ENCODE measurements around the gene PTCH2.

PTCH2 gene, protein sequence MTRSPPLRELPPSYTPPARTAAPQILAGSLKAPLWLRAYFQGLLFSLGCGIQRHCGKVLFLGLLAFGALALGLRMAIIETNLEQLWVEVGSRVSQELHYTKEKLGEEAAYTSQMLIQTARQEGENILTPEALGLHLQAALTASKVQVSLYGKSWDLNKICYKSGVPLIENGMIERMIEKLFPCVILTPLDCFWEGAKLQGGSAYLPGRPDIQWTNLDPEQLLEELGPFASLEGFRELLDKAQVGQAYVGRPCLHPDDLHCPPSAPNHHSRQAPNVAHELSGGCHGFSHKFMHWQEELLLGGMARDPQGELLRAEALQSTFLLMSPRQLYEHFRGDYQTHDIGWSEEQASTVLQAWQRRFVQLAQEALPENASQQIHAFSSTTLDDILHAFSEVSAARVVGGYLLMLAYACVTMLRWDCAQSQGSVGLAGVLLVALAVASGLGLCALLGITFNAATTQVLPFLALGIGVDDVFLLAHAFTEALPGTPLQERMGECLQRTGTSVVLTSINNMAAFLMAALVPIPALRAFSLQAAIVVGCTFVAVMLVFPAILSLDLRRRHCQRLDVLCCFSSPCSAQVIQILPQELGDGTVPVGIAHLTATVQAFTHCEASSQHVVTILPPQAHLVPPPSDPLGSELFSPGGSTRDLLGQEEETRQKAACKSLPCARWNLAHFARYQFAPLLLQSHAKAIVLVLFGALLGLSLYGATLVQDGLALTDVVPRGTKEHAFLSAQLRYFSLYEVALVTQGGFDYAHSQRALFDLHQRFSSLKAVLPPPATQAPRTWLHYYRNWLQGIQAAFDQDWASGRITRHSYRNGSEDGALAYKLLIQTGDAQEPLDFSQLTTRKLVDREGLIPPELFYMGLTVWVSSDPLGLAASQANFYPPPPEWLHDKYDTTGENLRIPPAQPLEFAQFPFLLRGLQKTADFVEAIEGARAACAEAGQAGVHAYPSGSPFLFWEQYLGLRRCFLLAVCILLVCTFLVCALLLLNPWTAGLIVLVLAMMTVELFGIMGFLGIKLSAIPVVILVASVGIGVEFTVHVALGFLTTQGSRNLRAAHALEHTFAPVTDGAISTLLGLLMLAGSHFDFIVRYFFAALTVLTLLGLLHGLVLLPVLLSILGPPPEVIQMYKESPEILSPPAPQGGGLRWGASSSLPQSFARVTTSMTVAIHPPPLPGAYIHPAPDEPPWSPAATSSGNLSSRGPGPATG

DNA sequence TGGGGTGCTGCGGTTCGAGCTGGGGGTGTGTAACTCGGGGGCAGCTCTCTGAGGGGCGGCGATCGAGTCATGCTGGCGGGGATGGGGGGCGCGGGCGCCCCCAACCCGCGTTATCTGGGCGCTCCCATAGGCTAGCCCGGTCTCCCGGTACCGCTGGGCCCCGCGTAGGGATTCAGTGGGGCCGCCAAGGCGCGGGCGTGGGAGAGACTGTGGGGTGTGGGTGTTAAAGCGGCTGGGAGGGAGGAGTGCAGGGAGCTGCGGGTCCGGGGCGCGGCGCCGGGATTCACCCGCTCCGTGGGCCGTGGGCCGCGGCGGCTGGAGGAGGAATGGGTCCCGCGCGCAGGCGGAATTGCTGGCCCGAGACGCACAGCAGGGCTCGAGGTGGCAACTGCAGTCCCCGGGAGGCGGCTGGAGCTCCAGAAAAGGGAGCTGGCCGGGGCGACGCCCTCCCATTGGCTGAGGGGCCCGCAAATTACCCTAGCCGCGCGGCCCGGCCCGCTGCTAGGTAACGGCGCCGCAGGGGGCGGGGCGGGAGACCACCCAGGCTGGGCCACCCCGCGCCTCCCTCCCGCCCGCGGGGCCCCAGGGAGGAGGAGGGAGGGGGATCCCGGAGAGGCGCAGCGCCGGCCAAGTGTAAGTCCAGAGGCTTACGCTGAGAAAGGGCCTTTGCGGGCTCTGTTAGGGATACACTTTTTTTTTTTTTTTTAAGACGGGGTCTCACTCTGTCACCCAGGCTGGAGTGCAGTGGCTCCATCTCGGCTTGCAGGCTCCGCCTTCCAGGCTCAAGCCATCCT, at the start of gene PTCH2:
PTCH2 (minus strand) TSS at position 392 of the 794 bp plus-strand sequence; CDS start at position 71, 321 bp downstream.
- DNase-seq (ENCODE audit: low read depth in 2 of 2) = no peak

DNA sequence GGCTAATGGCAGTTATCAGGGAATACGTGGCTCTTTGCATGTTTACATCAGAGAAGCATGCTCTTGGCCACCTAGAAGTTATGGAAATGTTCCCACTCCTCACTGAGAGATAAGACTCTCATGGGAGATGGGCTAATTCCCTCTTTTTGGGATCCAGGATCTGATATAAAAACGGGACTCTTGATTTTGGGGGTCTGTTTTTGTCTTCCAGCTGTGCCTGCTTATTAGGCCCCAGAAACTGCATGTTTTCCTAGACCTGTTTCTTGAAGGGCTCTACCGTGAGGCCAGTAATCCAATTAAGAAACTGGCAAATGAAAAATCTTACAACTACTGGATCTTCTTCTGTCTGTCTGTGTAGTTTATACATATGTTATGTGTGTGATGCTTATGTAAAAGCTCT, 47.0 kb upstream of the PTCH2 start:
- no peak for DNase-seq (ENCODE audit: low read depth in 2 of 2)

DNA sequence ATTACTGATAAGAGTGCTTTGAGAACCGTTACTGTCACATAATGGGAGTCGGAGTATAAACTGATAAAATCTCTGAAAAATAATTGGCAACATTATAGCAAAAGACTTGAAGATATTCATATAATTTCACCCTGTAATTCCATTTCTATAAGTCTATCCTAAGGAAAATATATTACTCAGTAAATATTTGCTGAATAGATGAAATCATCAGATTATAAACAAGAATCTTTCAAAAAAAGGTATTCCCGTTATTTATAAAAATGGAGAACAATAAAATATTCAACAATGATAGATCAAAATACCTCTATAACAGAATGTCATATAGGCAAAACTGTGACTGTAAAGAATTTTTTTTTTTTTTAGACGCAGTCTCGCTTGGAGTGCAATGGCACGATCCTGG, 42.4 kb upstream of the PTCH2 start:
- DNase-seq (ENCODE audit: low read depth in 2 of 2) = no peak

DNA sequence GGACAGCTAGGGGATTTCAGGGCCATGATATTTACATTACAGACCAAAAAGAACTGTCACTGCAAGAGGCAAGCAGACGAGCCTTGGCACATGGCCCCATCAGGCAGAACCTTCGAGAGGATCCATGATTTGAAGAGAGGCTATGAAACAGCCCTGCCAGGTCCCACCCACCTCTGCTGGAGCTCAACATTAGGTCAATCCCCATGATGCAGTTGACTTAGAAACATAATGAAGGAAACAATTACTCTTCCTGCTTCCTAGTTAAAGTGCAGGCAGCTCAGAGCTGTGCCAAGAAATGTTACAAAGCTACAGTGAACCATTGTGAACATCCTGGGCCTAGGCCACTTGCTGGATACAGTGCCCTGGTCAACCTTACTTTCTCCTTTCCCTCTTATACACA, 41.7 kb upstream of the PTCH2 start:
- no peak for DNase-seq (ENCODE audit: low read depth in 2 of 2)

DNA sequence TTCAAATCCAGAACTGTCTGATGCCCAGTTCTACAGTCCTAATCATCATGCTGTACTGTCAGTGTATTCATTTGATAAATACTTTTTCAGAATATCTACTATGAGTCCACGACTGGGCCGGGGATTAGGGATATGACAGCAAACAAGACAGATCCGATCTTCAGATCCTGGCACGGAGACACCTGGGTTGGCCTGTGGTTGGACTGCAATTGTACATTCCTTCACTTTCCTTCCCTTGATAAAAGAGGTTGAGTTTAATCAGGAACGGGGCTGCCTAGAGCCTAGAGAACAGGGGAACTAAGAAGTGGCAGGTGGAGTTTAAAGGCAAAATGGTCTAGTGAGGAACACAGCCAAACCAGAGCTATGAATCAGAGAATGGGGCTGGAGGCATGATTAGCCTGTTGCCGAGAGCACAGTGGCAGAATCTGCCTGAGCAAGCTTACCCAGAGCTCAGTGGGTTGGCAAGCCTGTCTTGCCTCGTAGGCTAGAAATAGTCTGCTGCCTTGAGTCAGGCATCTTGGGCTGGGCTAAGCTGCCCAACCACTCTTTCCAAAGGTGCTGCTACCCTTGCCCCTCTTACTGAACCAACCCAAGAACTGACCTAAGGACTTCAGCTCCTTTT, 38.1 kb upstream of the PTCH2 start:
- DNase-seq (ENCODE audit: low read depth in 2 of 2) = no peak

DNA sequence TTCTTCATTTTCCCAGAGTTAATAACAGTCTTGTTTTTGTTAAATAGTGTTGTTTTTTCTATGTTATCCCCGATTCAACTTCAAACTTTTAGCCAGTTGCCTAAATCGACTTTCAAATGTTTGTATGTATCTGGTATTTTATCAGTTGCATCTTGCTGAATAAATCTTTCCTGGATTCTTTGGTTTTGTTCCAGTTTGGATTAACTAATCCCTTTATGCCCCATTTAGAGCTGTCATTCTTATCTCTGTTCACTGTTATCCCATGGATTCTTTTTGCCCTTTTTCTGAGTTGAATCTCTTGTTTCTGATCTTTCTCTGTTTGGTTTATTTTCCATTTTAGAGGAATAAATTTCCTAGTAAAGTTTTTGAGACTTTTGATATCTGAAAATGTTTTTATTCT, 31.1 kb upstream of the PTCH2 start:
- no peak for DNase-seq (ENCODE audit: low read depth in 2 of 2)

DNA sequence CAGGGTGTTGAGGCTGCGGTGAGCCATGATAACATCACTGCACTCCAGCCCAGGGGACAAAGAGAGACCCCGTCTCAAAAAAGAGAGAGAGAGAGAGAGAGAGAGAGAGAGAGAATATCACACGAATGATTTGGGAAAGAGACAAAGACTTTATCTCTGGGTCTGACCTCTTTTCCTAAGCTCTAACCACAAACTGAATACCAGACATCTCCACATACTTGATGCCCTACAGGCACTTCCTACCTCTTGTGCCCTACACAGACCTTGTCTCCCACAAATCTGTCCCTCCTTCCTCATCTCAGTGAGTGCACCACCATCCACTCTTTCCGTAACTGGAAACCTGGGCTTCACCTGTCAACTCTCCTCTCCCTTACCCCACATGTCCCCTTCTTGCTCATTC, 27.0 kb upstream of the PTCH2 start:
- DNase-seq (ENCODE audit: low read depth in 2 of 2) = no peak

DNA sequence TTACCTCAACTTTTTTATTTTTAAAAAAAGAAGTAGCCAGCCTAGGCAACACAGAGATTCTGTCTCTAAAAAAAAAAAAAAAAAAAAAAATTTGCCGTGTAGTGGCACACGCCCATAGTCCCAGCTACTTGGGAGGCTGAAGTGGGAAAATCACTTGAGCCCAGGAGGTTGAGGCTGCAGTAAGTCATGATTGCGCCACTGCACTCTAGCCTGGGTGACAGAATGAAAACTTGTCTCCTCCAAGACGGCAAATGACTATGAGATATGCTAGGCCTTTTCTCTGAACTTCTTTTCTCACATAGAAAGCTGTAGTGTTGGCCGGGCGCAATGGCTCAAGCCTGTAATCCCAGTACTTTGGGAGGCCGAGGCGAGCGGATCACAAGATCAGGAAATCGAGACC, 24.7 kb upstream of the PTCH2 start:
- DNase-seq (ENCODE audit: low read depth in 2 of 2) = no peak

DNA sequence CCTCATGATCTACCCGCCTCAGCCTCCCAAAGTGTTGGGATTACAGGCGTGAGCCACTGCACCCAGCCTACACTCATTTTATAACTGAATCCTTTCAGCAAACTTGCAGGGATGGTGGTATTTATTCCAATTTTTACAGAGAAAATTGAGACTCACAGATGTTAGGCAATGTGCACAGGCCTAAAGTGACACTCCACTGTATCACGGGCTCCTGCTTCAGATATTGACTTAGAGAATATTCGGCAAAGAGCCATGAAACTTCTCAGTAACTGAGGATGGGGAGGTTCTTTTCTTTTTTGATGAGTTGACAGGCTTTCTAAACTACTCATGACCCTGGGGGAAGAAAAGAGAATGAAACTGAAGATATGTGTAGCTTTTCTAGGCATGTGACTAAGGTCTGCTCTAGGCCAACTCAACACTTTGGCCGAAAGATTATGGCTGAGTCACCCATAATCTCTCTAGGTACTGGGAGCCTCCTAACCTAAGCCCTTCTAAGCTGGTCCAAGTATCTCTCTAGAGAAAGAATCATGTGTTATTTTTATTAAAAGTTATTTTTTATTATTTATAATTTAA, 19.9 kb upstream of the PTCH2 start:
- DNase-seq (ENCODE audit: low read depth in 2 of 2) = no peak

DNA sequence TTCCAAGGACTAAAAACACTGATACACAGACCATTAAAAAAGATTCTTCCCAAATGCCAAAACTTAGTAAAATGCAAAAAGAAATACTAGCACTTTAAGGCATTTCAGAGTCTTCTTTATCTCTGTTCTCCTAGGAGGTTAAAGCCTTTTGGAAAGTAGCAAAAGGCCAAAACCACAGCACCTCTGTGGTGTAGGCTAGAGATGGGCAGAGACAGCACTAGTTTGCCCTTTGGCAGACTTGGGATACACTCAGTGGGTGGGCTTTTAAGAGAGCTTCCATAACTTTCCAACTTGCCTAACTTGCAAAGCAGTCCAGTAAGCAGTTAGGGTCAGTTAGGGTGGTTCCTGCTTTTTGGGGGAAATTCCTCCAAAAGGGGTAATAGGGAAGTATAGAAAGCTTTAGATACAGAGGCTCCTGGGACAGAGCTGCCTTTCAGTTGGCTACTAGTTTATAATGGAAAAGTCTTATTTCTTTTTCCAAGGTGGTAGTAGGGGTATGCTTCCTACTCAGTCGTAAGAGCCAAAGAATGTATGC, 17.9 kb upstream of the PTCH2 start:
- no peak for DNase-seq (ENCODE audit: low read depth in 2 of 2)

DNA sequence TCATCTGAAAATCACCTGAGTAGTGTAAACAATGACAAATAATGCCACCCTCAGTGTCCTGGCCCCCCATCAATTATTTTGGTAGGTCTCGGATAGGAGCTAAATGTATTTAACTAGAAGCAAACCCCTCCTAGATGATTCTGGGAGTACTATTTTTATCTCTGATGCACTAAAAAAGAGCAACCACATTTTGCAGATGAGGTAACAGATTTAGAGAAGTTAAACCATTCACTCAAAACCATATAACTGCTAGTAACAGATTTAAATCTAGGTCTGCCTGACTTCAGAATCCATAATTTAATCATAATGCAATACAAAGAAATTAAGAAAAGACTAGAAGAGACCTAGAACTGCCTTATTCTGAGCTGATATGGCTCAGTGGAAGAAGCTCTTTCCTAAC, 17.3 kb upstream of the PTCH2 start:
- DNase-seq (ENCODE audit: low read depth in 2 of 2) = no peak

DNA sequence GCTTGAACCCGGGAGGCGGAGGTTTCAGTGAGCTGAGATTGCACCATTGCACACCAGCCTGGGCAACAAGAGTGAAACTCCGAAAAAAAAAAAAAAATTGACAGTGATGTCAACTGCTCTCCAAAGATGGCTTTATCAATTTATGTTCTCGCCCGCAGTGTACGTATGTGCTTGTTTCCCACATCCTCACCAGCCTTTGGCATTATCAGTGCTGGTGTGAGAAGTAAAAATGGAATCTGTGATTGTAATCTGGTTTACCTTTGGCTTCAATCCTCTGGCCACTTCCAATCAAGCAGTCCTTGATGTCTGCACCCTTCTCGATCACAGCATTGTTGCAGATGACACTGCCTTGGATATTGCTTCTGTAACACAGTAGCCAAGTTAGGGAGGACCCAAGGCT, 14.4 kb upstream of the PTCH2 start:
- DNase-seq (ENCODE audit: low read depth in 2 of 2) = no peak

DNA sequence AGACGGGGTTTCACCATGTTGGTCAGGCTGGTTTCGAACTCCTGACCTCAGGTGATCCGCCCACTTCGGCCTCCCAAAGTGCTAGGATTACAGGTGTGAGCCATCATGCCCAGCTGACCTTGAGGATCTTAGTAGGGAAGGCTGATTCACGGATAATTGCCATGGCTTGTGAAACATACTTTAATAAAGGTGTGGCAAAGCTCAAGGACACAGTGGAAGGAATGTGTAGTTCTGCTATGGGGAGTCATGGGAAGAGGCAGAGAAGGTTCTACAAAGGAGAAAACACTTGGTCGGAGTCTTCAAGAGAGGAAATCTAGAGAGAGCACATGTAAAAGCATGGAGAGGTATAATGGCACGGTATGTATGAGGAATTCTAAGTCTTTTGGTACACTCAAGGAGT, 12.7 kb upstream of the PTCH2 start:
- no peak for DNase-seq (ENCODE audit: low read depth in 2 of 2)

DNA sequence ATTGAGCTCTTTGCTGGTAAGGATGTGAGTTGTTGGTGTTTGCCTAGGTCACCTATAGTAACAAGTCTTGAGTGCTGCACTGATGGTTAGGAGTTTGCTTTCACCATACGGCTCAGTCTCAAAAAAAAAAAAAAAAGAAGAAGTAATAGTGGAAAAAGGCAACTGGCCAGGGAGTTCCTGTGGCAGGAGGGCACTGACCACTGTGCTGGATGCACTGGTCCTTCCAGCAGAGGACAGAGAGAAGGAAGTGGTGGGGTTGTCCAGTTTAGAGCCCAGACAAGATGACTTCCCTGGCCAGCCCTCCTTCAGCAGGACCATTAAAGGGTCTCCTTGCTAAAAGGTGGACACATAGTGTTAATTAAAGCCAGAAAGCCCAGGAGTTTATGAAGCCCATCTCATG, 11.9 kb upstream of the PTCH2 start:
- DNase-seq (ENCODE audit: low read depth in 2 of 2) = no peak

DNA sequence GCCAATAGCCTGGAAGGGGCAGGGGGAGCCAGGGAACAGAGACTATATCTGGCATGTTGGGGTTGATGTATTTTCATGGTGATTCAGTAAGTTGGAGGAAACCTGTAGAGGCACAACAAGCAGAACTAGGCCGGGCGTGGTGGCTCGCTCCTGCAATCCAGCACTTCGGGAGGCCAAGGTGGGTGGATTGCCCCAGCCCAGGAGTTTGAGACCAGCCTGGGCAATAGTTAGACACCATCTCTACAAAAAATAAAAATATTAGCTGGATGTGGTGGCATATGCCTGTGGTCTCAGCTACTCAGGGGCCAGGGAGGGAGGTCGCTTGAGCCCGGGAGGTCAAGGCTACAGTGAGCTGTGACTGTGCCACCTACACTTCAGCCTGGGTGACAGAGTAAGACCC, 10.1 kb upstream of the PTCH2 start:
- no peak for DNase-seq (ENCODE audit: low read depth in 2 of 2)

DNA sequence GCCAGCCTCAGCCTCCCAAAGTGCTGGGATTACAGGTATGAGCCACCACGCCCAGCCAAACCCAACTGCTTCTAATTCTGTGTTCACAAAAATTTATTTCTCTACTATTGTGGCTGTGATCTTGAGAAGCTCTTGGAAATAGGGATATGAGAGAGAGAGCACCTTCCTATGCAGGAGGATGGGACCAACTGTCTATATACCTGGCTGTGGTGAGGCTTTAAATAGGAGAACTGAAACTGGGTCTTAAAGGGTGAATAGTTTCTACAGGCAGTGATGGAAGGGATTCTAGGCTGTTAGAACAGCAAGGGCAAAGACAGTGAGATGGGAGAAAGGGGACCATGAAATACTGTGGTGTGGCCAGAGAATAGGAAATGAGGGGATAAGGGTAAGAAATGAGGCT, 8.3 kb upstream of the PTCH2 start:
- DNase-seq (ENCODE audit: low read depth in 2 of 2) = no peak

DNA sequence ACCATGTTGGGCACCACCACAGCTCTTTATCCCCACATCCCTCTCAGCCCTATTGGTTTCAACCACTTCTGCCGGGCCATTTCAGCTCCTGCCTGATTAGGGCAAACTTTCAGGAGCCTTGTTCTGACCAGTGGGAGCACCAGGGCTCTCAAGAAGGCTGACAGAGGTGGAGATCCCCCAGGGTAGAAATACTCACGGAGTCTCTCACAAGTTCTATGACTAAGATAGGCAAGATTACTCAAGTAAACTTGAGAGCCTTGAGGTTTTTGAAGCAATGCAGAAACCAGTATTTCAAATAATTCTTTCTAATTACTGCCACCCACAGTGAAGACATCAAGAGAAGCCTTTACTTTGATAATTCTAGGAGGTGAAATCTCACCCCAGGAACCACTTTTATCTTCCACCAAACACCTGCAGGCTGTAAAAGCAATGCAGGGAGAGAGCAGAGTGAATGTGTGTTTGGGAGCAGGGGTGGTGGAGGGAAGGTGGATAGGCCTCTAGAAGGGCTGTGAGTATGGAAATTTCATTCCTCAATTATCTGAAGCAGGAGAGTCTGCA, 6.6 kb upstream of the PTCH2 start:
- no peak for DNase-seq (ENCODE audit: low read depth in 2 of 2)

DNA sequence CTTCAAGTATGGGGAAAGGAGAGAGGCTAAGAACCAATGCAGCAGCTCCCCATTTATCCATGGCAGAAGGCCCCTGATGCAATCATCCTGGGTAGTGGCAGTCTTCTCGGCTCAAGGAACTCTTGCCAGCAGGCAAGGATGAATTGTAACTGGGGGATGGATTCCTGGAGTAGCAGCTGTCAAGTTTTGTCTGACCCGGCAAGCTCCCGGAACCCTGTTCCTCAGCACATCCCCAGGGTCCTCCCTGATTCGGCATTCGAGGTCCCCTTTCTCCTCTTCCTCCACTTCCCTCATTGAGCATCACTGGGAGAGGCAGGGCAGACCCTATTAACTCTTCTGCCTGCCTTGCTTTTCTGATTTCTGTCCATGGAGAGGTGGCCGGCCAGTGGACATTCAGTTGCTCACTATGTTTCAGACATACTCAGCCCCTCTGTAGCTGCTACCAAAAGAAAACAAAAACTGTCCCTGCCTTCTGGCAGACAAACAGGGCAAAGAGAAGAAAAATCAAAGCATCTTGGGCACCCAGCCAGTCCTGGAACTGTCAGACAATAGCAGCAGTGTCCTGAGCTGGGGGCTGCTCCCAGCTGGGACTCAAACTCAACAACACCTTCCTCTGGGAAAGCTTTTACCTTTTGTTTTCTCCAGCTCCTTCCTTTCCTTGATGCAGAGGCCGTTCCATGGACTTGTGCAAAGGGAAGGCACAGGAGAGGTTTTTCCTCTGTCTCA, 5.6 kb upstream of the PTCH2 start:
- DNase-seq (ENCODE audit: low read depth in 2 of 2) = no peak

DNA sequence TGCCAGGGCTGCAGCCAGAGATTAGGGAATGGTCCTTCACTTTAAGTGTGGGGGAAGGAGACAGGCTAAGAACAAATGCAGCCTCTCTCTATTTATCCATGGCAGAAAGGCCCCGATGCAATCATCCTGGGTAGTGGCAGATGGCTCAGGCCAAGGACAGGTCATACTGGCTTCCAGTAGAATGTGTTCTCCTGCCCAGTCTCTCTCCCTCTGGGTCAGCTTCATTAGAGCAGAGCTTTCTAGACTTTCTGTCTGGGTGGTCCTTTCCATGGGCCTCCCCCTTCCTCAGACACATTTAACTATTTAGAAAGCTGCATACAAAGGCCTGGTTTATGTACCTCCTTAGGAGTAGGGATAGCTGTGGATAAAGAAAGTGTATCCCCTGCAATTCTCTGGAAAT, 4.8 kb upstream of the PTCH2 start:
- DNase-seq (ENCODE audit: low read depth in 2 of 2) = no peak

DNA sequence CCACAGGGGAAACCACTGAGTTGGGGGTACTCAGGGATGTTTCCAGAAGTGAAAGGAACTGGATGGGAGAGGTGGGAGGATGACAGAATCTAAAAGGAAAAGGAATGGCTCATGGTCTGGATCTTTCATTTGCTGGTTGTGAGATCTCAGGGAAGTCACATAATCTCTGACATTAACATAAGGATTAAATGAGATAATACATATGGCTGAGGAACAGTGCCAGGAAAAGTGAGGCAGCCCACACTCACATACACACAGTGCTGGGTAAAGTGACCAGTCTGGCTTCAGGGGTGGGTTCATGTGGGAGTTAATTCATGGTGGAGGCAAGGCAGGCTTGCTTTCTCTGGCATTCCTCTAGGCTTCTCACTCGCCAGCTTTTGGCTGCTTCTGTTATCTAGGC, 3.9 kb upstream of the PTCH2 start:
- no peak for DNase-seq (ENCODE audit: low read depth in 2 of 2)

All from stimulated activated CD4-positive, alpha-beta T cell treated with anti-CD3 and anti-CD28 coated beads, Interleukin-15, amount 100 ng/mL, for 48 hours (primary cell).